ENCODE measurements around the gene COL8A2.

COL8A2 gene

DNA sequence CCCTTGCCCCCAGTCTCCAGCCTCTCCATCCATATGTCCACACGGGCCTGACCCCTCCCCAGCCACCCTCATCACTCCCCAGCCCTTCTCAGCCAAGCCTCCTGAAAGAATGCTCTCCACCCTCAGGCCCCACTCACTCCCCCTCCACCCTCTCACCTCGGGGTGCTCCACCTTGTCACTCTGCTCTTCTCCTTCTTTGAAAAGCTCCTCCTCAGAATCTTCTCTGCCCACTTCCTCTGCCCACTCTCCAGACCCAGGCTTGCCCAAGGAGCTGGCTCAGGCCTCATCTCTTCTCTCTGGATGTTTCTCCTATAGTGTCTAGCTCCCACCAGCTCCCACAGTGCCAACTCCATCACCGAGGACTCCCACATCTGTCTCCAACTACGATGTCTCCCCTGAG, 13.9 kb downstream of the COL8A2 start:
- ChIA-PET CTCF (interaction anchor here (1.2 kb wide), 1 partner anchor 24 kb away, joined by 4 read pairs; no protein-coding TSS in a partner anchor), POLR2A (interaction anchor here (1.4 kb wide), 1 partner anchor 8 kb away, joined by 3 read pairs; no protein-coding TSS in a partner anchor)
- no peak for DNase-seq (ENCODE audit: extremely low spot score)
- TF ChIP-seq FOXA1 (IDR thresholded peaks at IDR 0.05) (no peak), LEF1 (IDR thresholded peaks at IDR 0.05; ENCODE audit: borderline replicate concordance) (no peak), NFRKB (IDR thresholded peaks at IDR 0.05) (no peak), SP1 (IDR thresholded peaks at IDR 0.05) (no peak), L3MBTL2 (conservative IDR thresholded peaks at IDR 0.05) (no peak), HDGF (IDR thresholded peaks at IDR 0.05; ENCODE audit: borderline replicate concordance) (no peak), TARDBP (IDR thresholded peaks at IDR 0.05) (no peak), CTBP1 (IDR thresholded peaks at IDR 0.05; ENCODE audit: borderline replicate concordance) (no peak)
- TF ChIP-seq, protein P1, sequence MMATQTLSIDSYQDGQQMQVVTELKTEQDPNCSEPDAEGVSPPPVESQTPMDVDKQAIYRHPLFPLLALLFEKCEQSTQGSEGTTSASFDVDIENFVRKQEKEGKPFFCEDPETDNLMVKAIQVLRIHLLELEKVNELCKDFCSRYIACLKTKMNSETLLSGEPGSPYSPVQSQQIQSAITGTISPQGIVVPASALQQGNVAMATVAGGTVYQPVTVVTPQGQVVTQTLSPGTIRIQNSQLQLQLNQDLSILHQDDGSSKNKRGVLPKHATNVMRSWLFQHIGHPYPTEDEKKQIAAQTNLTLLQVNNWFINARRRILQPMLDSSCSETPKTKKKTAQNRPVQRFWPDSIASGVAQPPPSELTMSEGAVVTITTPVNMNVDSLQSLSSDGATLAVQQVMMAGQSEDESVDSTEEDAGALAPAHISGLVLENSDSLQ (IDR thresholded peaks at IDR 0.05), result no peak

DNA sequence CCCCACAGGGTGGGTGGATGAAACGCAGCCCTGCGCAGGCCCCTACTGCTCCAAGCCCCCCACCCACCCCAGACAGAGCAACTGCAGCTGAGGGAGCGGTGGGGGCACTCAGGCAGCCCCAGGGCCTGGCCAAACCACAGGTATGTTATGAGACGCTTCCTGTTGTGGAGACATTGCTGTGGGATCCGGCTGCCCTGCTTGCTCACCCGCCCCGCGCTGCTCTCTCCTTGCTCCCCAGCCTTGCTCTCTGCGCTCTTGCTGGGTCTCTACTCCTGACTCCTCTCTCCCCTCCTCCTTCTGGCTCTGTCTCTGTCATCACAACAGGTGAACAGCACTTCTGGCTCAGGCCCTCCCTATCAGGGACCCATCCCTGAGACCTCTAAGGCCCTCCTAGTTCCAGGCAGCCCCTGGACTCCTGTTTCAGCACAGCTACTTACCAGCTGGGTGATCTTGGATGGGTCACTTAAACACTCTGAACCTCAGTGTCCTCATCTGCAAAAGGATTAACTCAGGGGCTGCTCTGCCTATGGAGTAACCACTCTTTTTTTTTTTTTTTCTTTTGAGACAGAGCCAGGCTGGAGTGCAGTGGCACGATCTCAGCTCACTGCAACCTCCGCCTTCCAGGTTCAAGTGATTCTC, 15.9 kb downstream of the COL8A2 start:
- TF ChIP-seq ZNF384 (IDR thresholded peaks at IDR 0.05) (no peak), FOXM1 (IDR thresholded peaks at IDR 0.05; ENCODE audit: borderline replicate concordance) (no peak), FOXA1 (IDR thresholded peaks at IDR 0.05) (no peak), CTBP1 (IDR thresholded peaks at IDR 0.05; ENCODE audit: borderline replicate concordance) (no peak), SP1 (IDR thresholded peaks at IDR 0.05) (no peak), HDGF (IDR thresholded peaks at IDR 0.05; ENCODE audit: borderline replicate concordance) (no peak), NFRKB (IDR thresholded peaks at IDR 0.05) (no peak), BHLHE40 (IDR thresholded peaks at IDR 0.05; ENCODE audit: borderline replicate concordance) (no peak), ELF4 (IDR thresholded peaks at IDR 0.05) (no peak), ARNT (IDR thresholded peaks at IDR 0.05) (no peak), SUZ12 (IDR thresholded peaks at IDR 0.05) (no peak), TARDBP (IDR thresholded peaks at IDR 0.05) (no peak), LEF1 (IDR thresholded peaks at IDR 0.05; ENCODE audit: borderline replicate concordance) (no peak), FOXK2 (IDR thresholded peaks at IDR 0.05) (no peak), L3MBTL2 (conservative IDR thresholded peaks at IDR 0.05) (no peak)
- TF ChIP-seq, protein P1 (IDR thresholded peaks at IDR 0.05), result no peak
- ChIA-PET CTCF (interaction anchor here (0.6 kb wide), 1 partner anchor 25 kb away, joined by 3 read pairs; no protein-coding TSS in a partner anchor), POLR2A (no interaction called here)
- no peak for DNase-seq (ENCODE audit: extremely low spot score)

DNA sequence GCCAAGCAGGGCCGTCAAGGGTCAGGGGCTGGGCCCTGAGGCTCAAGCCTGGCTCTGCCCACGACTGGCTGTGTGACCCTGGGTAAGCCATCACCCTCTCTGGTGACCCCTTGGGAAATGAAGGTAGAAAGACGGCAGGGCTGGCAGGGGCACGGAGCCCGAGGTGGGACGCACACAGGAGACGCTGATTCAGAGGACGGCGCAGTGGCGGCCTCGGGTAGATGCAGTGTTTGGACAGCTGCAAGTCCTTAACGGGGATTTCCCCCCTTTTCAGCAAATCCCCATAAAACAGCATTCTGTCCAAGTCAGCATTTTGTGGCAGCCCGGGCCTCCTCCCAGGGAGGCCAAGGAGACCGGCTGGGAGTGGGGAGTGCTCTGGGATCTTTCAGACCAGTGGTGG, 16.7 kb downstream of the COL8A2 start:
- ChIA-PET POLR2A (no interaction called here), CTCF (no interaction called here)
- no peak for TF ChIP-seq LEF1 (IDR thresholded peaks at IDR 0.05; ENCODE audit: borderline replicate concordance)
- no peak for TF ChIP-seq NFRKB (IDR thresholded peaks at IDR 0.05)
- TF ChIP-seq FOXK2 (IDR thresholded peaks at IDR 0.05), result no peak
- no peak for TF ChIP-seq TARDBP (IDR thresholded peaks at IDR 0.05)
- no peak for TF ChIP-seq SUZ12 (IDR thresholded peaks at IDR 0.05)
- TF ChIP-seq HDGF (IDR thresholded peaks at IDR 0.05; ENCODE audit: borderline replicate concordance), result no peak
- no peak for TF ChIP-seq FOXA1 (IDR thresholded peaks at IDR 0.05)
- no peak for TF ChIP-seq L3MBTL2 (conservative IDR thresholded peaks at IDR 0.05)
- TF ChIP-seq BHLHE40 (IDR thresholded peaks at IDR 0.05; ENCODE audit: borderline replicate concordance), result no peak
- no peak for TF ChIP-seq CTBP1 (IDR thresholded peaks at IDR 0.05; ENCODE audit: borderline replicate concordance)
- TF ChIP-seq SP1 (IDR thresholded peaks at IDR 0.05), result no peak
- TF ChIP-seq FOXM1 (IDR thresholded peaks at IDR 0.05; ENCODE audit: borderline replicate concordance), result no peak
- TF ChIP-seq ELF4 (IDR thresholded peaks at IDR 0.05), result no peak
- TF ChIP-seq ARNT (IDR thresholded peaks at IDR 0.05), result no peak
- no peak for TF ChIP-seq ZNF384 (IDR thresholded peaks at IDR 0.05)
- TF ChIP-seq, protein P1 (IDR thresholded peaks at IDR 0.05), result no peak

DNA sequence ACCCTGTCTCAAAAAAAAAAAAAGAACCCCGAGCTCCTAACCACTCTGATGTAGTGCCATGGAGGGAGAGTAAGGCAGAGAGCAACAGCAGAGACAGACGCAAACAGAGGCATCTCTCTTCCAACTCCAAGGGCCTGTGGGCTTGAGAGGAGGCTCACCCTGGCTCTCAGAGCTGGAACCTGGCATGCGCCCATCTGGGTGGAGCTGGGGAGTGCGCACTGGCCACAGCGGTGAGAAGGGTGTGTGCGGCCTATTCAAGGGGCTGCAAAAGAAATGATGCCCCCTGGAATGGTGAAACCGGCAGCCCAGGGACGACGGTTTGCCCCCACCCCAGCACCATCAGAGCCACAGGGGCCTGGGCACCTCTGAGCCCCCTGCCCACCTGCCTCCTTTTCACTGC, 17.6 kb downstream of the COL8A2 start:
- POLR2A ChIA-PET, result no interaction called here
- DNase-seq (ENCODE audit: extremely low spot score), result no peak
- TF ChIP-seq BHLHE40 (IDR thresholded peaks at IDR 0.05; ENCODE audit: borderline replicate concordance), result no peak
- TF ChIP-seq SUZ12 (IDR thresholded peaks at IDR 0.05), result no peak
- TF ChIP-seq L3MBTL2 (conservative IDR thresholded peaks at IDR 0.05), result no peak
- TF ChIP-seq SP1 (IDR thresholded peaks at IDR 0.05), result no peak
- no peak for TF ChIP-seq ELF4 (IDR thresholded peaks at IDR 0.05)
- CTCF ChIA-PET, result no interaction called here

More for the DNA sequence above, 16.7 kb downstream of the COL8A2 start:
- no peak for DNase-seq (ENCODE audit: extremely low spot score)

DNA sequence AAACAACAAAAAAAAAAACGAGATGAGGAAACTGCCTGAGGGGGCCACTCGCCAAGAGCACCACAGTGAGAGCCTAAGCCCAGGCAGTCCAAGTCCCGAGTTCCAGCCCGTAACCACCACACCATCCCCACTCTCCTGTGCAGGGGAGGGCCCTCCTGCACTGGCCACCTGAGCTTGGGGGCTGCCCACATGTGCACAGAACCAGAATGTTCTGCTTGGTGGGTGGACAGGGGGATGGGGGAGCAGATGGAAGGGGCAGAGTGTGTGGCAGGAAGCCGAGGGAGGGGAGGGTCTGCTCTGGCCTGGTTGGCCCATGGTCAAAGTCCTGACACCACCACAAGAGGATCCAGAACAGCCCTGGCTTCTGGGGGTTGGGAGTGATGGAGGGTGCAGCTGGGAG, 18.8 kb downstream of the COL8A2 start:
- ChIA-PET CTCF (interaction anchor here (1.1 kb wide), 1 partner anchor 29 kb away, joined by 3 read pairs; no protein-coding TSS in a partner anchor), POLR2A (no interaction called here)
- no peak for TF ChIP-seq BHLHE40 (IDR thresholded peaks at IDR 0.05; ENCODE audit: borderline replicate concordance)
- no peak for TF ChIP-seq ZNF384 (IDR thresholded peaks at IDR 0.05)
- TF ChIP-seq, protein P1 (IDR thresholded peaks at IDR 0.05), result no peak
- no peak for TF ChIP-seq FOXM1 (IDR thresholded peaks at IDR 0.05; ENCODE audit: borderline replicate concordance)
- TF ChIP-seq ARNT (IDR thresholded peaks at IDR 0.05), result no peak
- TF ChIP-seq L3MBTL2 (conservative IDR thresholded peaks at IDR 0.05), result no peak
- TF ChIP-seq FOXA1 (IDR thresholded peaks at IDR 0.05), result no peak
- TF ChIP-seq CTBP1 (IDR thresholded peaks at IDR 0.05; ENCODE audit: borderline replicate concordance), result no peak
- no peak for TF ChIP-seq HDGF (IDR thresholded peaks at IDR 0.05; ENCODE audit: borderline replicate concordance)
- TF ChIP-seq FOXK2 (IDR thresholded peaks at IDR 0.05), result no peak

More for the DNA sequence above, 18.8 kb downstream of the COL8A2 start:
- DNase-seq (ENCODE audit: extremely low spot score), result no peak
